Smooth muscle cell (in vitro differentiated cells): ENCODE measurements around the gene VPS13D. TPM values are rescaled to one million over a fixed set of nuclear protein-coding genes. Genes with fewer than 3 reads are reported as not detected.

Experiments used
- DNase-seq: peaks from one replicate; lab custom pipeline; 2025; ENCODE audit not compliant: unreplicated experiment; lab: John Stamatoyannopoulos, UW
- H2AFZ ChIP-seq: fragments of 200-600 bp; sonication (generic); 2 replicates; pipeline ENCODE4 v1.6.0; 2016; ENCODE audit warnings: antibody characterized with exemption, low read depth, mild to moderate bottlenecking
- H3F3A ChIP-seq: fragments of 200-600 bp; sonication (generic); 2 replicates; pipeline ENCODE4 v1.6.0; 2017; ENCODE audit warnings: antibody characterized with exemption, low read depth
- H3K27ac ChIP-seq: fragments of 200-600 bp; sonication (generic); 2 replicates; pipeline ENCODE4 v1.5.1; 2016; ENCODE audit warnings: low read depth, mild to moderate bottlenecking
- H3K27me3 ChIP-seq: fragments of 200-600 bp; sonication (generic); 2 replicates; pipeline ENCODE4 v1.6.1; 2016; ENCODE audit warnings: low read depth, mild to moderate bottlenecking
- H3K36me3 ChIP-seq: fragments of 200-600 bp; sonication (generic); 2 replicates; pipeline ENCODE4 v1.5.1; 2016; ENCODE audit warnings: low read depth
- H3K4me1 ChIP-seq: fragments of 200-600 bp; sonication (generic); 2 replicates; pipeline ENCODE4 v1.5.1; 2016; ENCODE audit warnings: low read depth
- H3K4me2 ChIP-seq: fragments of 200-600 bp; sonication (generic); 2 replicates; pipeline ENCODE4 v1.6.0; 2016; ENCODE audit warnings: mild to moderate bottlenecking
- H3K4me3 ChIP-seq: fragments of 200-600 bp; sonication (generic); 2 replicates; pipeline ENCODE4 v1.5.1; 2016; ENCODE audit warnings: mild to moderate bottlenecking
- H3K79me2 ChIP-seq: fragments of 200-600 bp; sonication (generic); 2 replicates; pipeline ENCODE4 v1.6.0; 2016; ENCODE audit warnings: low read depth, mild to moderate bottlenecking
- H3K9ac ChIP-seq: fragments of 200-600 bp; sonication (generic); 2 replicates; pipeline ENCODE4 v1.6.0; 2016; ENCODE audit warnings: low read depth
- H3K9me3 ChIP-seq: fragments of 200-600 bp; sonication (generic); replicated peaks from 2 replicates; pipeline ENCODE4 v1.5.1; 2016; ENCODE audit warnings: low read depth
- H4K20me1 ChIP-seq: fragments of 200-600 bp; sonication (generic); 2 replicates; pipeline ENCODE4 v1.6.0; 2016; ENCODE audit warnings: low read depth
- WGBS: methylation state at CpG from one replicate; pipeline ENCODE4 v1.1.7; 2016; ENCODE audit warnings: low lambda C conversion rate; 5-methylcytosine and 5-hydroxymethylcytosine counted together
- polyA plus RNA-seq: library from polyadenylated mRNA; unstranded; fragments of >200 nt; fragmentation: Nextera tagmentation; extraction: Ambion mirVana; gene quantifications from 2 replicates; pipeline ENCODE4 v1.2.1, GENCODE V29; 2016
- total RNA-seq: library from RNA; depleted of rRNA; stranded (reverse); fragments of >200 nt; gene quantifications from 2 replicates; pipeline ENCODE4 v1.2.3, GENCODE V29; 2014
- TF ChIP-seq, protein P1 (sequence below): fragments of 200-600 bp; sonication (generic); IDR thresholded peaks from 2 replicates; pipeline ENCODE4 v1.5.1; 2017; ENCODE audit warnings: borderline replicate concordance, mild to moderate bottlenecking, antibody characterized with exemption; ENCODE audit not compliant: insufficient read depth, poor library complexity, severe bottlenecking

VPS13D gene
- total and polyA plus RNA-seq, 2 experiments from 2014 or later, result 3.5 to 20.0 TPM

GRCh38 chr1:12229386-12229834, 420 bp upstream of the VPS13D start:
- Histone ChIP-seq H4K20me1 (peaks cover 33% of the 10 kb centered on the region), H2AFZ (peak overlapping the region; percentile 94), H3K36me3 (no peaks in the 10 kb centered on the region), H3K27ac (no peak overlapping the region), H3K27me3 (no peaks in the 10 kb centered on the region), H3K4me3 (peak overlapping the region; percentile 99), H3K9ac (no peak overlapping the region), H3F3A (no peaks in the 10 kb centered on the region), H3K4me2 (peak overlapping the region; percentile 69), H3K9me3 (no peaks in the 10 kb centered on the region), H3K79me2 (peaks cover 33% of the 10 kb centered on the region), H3K4me1 (peaks cover 5% of the 10 kb centered on the region)
- WGBS, result 78% methylated on average over 13 of the region's 13 CpGs
- TF ChIP-seq, protein P1, sequence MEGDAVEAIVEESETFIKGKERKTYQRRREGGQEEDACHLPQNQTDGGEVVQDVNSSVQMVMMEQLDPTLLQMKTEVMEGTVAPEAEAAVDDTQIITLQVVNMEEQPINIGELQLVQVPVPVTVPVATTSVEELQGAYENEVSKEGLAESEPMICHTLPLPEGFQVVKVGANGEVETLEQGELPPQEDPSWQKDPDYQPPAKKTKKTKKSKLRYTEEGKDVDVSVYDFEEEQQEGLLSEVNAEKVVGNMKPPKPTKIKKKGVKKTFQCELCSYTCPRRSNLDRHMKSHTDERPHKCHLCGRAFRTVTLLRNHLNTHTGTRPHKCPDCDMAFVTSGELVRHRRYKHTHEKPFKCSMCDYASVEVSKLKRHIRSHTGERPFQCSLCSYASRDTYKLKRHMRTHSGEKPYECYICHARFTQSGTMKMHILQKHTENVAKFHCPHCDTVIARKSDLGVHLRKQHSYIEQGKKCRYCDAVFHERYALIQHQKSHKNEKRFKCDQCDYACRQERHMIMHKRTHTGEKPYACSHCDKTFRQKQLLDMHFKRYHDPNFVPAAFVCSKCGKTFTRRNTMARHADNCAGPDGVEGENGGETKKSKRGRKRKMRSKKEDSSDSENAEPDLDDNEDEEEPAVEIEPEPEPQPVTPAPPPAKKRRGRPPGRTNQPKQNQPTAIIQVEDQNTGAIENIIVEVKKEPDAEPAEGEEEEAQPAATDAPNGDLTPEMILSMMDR, result no peak
- no peak for DNase-seq

GRCh38 chr1:12230549-12231275, 882 bp downstream of the VPS13D start:
- no peaks in the 10 kb centered on the region for H3K9me3 ChIP-seq
- no peaks in the 10 kb centered on the region for H3F3A ChIP-seq
- peak overlapping the region; percentile 57 for H3K27ac ChIP-seq
- H3K4me3 ChIP-seq, result peak overlapping the region; percentile 99
- H3K4me1 ChIP-seq, result peaks cover 5% of the 10 kb centered on the region
- peaks cover 40% of the 10 kb centered on the region for H4K20me1 ChIP-seq
- DNase-seq, result no peak
- H3K27me3 ChIP-seq, result no peaks in the 10 kb centered on the region
- H3K9ac ChIP-seq, result peak overlapping the region; percentile 94
- peak overlapping the region; percentile 90 for H2AFZ ChIP-seq
- H3K79me2 ChIP-seq, result peaks cover 33% of the 10 kb centered on the region
- H3K4me2 ChIP-seq, result peak overlapping the region; percentile 99
- TF ChIP-seq, protein P1, result no peak
- H3K36me3 ChIP-seq, result no peaks in the 10 kb centered on the region
- WGBS, result 1% methylated on average over 27 of the region's 36 CpGs

DNA sequence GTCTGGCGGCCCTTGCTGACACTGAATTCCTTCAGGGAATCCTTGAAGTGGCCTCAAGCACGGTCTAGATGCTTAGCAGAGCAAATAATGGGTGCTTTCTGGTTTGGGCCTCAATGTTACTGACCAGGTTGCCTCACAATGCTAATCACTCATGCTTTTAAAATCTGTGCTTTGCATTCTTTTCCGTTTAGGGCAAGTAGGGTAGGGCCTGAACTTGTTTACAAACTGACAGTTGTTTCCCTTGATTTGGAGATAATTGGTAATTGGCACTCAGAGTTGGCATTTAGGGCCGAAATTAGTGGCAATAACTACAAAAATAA, 1.4 kb downstream of the VPS13D start:
- Histone ChIP-seq H3K9me3 (no peaks in the 10 kb centered on the region), H3K36me3 (no peaks in the 10 kb centered on the region), H3K79me2 (peaks cover 33% of the 10 kb centered on the region), H3K4me2 (peak overlapping the region; percentile 99), H3F3A (no peaks in the 10 kb centered on the region), H3K9ac (peak overlapping the region; percentile 94), H4K20me1 (peaks cover 40% of the 10 kb centered on the region), H2AFZ (peak overlapping the region; percentile 90), H3K4me1 (peaks cover 5% of the 10 kb centered on the region), H3K27ac (peak overlapping the region; percentile 57), H3K4me3 (peak overlapping the region; percentile 99), H3K27me3 (no peaks in the 10 kb centered on the region)
- TF ChIP-seq, protein P1, result no peak
- no peak for DNase-seq
- 26% methylated on average over 4 of the region's 4 CpGs for WGBS

- DNase-seq, result no peak
- Histone ChIP-seq H4K20me1 (peaks cover 47% of the 10 kb centered on the region), H3K27ac (peak overlapping the region; percentile 57), H3K79me2 (peaks cover 33% of the 10 kb centered on the region), H3K9me3 (no peaks in the 10 kb centered on the region), H3K4me3 (no peak overlapping the region), H3K4me1 (peaks cover 5% of the 10 kb centered on the region), H3F3A (no peaks in the 10 kb centered on the region), H3K27me3 (no peaks in the 10 kb centered on the region), H3K36me3 (no peaks in the 10 kb centered on the region), H2AFZ (no peak overlapping the region), H3K9ac (no peak overlapping the region), H3K4me2 (no peak overlapping the region)
- WGBS, result 77% methylated on average over 2 of the region's 2 CpGs
- TF ChIP-seq, protein P1, result no peak
Observed at GRCh38 chr1:12232221-12232620, 2.4 kb downstream of the VPS13D start.
